Smooth muscle cell (in vitro differentiated cells): ENCODE results near the gene ELAVL3. TPM values are rescaled to one million over a fixed set of nuclear protein-coding genes. Genes with fewer than 3 reads are reported as not detected.

Experiments used
- DNase-seq: peaks from one replicate; lab custom pipeline; 2025; ENCODE audit not compliant: unreplicated experiment; lab: John Stamatoyannopoulos, UW
- H2AFZ ChIP-seq: fragments of 200-600 bp; sonication (generic); 2 replicates; pipeline ENCODE4 v1.6.0; 2016; ENCODE audit warnings: antibody characterized with exemption, low read depth, mild to moderate bottlenecking
- H3F3A ChIP-seq: fragments of 200-600 bp; sonication (generic); 2 replicates; pipeline ENCODE4 v1.6.0; 2017; ENCODE audit warnings: antibody characterized with exemption, low read depth
- H3K27ac ChIP-seq: fragments of 200-600 bp; sonication (generic); 2 replicates; pipeline ENCODE4 v1.5.1; 2016; ENCODE audit warnings: low read depth, mild to moderate bottlenecking
- H3K27me3 ChIP-seq: fragments of 200-600 bp; sonication (generic); 2 replicates; pipeline ENCODE4 v1.6.1; 2016; ENCODE audit warnings: low read depth, mild to moderate bottlenecking
- H3K36me3 ChIP-seq: fragments of 200-600 bp; sonication (generic); 2 replicates; pipeline ENCODE4 v1.5.1; 2016; ENCODE audit warnings: low read depth
- H3K4me1 ChIP-seq: fragments of 200-600 bp; sonication (generic); 2 replicates; pipeline ENCODE4 v1.5.1; 2016; ENCODE audit warnings: low read depth
- H3K4me2 ChIP-seq: fragments of 200-600 bp; sonication (generic); 2 replicates; pipeline ENCODE4 v1.6.0; 2016; ENCODE audit warnings: mild to moderate bottlenecking
- H3K4me3 ChIP-seq: fragments of 200-600 bp; sonication (generic); 2 replicates; pipeline ENCODE4 v1.5.1; 2016; ENCODE audit warnings: mild to moderate bottlenecking
- H3K79me2 ChIP-seq: fragments of 200-600 bp; sonication (generic); 2 replicates; pipeline ENCODE4 v1.6.0; 2016; ENCODE audit warnings: low read depth, mild to moderate bottlenecking
- H3K9ac ChIP-seq: fragments of 200-600 bp; sonication (generic); 2 replicates; pipeline ENCODE4 v1.6.0; 2016; ENCODE audit warnings: low read depth
- H3K9me3 ChIP-seq: fragments of 200-600 bp; sonication (generic); replicated peaks from 2 replicates; pipeline ENCODE4 v1.5.1; 2016; ENCODE audit warnings: low read depth
- H4K20me1 ChIP-seq: fragments of 200-600 bp; sonication (generic); 2 replicates; pipeline ENCODE4 v1.6.0; 2016; ENCODE audit warnings: low read depth
- WGBS: methylation state at CpG from one replicate; pipeline ENCODE4 v1.1.7; 2016; ENCODE audit warnings: low lambda C conversion rate; 5-methylcytosine and 5-hydroxymethylcytosine counted together
- microRNA-seq: library from miRNA; unstranded; fragments of <30 nt; microRNA quantifications from one replicate; pipeline ENCODE4, GENCODE V29; 2016; ENCODE audit warnings: borderline number of aligned reads
- polyA plus RNA-seq: library from polyadenylated mRNA; unstranded; fragments of >200 nt; fragmentation: Nextera tagmentation; extraction: Ambion mirVana; gene quantifications from 2 replicates; pipeline ENCODE4 v1.2.1, GENCODE V29; 2016
- small RNA-seq: library from RNA; depleted of rRNA; stranded (forward); fragments of <200 nt; gene quantifications from one replicate; pipeline ENCODE3, GENCODE V24; 2014
- total RNA-seq: library from RNA; depleted of rRNA; stranded (reverse); fragments of >200 nt; gene quantifications from 2 replicates; pipeline ENCODE4 v1.2.3, GENCODE V29; 2014
- TF ChIP-seq, protein P1 (sequence below): fragments of 200-600 bp; sonication (generic); IDR thresholded peaks from 2 replicates; pipeline ENCODE4 v1.5.1; 2017; ENCODE audit warnings: borderline replicate concordance, mild to moderate bottlenecking, antibody characterized with exemption; ENCODE audit not compliant: insufficient read depth, poor library complexity, severe bottlenecking

ELAVL3 gene
- total and polyA plus RNA-seq, 2 experiments from 2014 or later: not detected

DNA sequence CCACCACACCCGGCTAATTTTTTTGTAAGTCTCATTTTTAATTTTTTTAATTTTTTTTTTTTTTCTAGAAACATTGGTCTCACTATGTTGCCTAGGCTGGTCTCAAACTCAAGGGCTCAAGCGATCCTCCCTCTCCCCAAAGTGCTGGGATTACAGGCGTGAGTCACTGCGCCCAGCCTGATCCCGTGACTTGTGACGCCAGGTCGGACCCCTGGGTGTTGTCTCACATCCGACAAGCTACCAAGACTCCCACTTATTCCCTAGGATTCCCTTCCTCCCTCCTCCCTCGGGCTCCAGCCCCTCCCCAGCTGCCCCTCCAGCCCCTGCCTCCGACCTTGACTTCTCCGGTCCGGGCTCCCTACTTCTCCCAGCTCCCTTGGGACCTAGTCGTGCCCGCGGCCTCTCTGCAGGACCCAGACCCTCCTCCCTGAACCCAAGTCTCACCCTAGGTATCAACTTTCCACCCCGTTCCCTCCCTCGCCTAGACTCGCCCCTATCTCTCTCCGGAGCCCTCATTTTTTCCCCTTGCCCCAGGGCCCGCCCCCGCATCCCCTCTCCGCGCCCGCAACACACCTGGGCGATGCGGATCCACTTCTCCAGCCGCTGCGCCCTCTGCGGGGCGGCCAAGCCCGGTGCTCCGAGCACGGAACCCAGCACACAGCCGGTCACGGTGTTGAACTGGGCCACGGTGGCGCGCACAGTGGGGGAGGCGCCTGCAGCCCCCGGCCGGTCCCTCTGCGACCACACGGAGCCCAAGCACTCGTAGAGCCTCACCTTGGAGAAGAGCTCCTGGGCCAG is 74.8 kb downstream of the ELAVL3 start:
- Histone ChIP-seq H4K20me1 (no peaks in the 10 kb centered on the region), H3K4me2 (no peak overlapping the region), H3K27ac (no peak overlapping the region), H3K9me3 (no peaks in the 10 kb centered on the region), H3F3A (no peaks in the 10 kb centered on the region), H3K79me2 (no peaks in the 10 kb centered on the region), H2AFZ (no peak overlapping the region), H3K9ac (no peak overlapping the region), H3K27me3 (no peaks in the 10 kb centered on the region), H3K4me1 (no peaks in the 10 kb centered on the region), H3K36me3 (no peaks in the 10 kb centered on the region), H3K4me3 (no peak overlapping the region)
- WGBS: 66% methylated on average over 31 of the region's 44 CpGs
- TF ChIP-seq, protein P1, sequence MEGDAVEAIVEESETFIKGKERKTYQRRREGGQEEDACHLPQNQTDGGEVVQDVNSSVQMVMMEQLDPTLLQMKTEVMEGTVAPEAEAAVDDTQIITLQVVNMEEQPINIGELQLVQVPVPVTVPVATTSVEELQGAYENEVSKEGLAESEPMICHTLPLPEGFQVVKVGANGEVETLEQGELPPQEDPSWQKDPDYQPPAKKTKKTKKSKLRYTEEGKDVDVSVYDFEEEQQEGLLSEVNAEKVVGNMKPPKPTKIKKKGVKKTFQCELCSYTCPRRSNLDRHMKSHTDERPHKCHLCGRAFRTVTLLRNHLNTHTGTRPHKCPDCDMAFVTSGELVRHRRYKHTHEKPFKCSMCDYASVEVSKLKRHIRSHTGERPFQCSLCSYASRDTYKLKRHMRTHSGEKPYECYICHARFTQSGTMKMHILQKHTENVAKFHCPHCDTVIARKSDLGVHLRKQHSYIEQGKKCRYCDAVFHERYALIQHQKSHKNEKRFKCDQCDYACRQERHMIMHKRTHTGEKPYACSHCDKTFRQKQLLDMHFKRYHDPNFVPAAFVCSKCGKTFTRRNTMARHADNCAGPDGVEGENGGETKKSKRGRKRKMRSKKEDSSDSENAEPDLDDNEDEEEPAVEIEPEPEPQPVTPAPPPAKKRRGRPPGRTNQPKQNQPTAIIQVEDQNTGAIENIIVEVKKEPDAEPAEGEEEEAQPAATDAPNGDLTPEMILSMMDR: peak; percentile 6
- DNase-seq: no peak

- Histone ChIP-seq H3K4me3 (no peak overlapping the region), H3K9ac (no peak overlapping the region), H3K36me3 (no peaks in the 10 kb centered on the region), H3K79me2 (no peaks in the 10 kb centered on the region), H3F3A (no peaks in the 10 kb centered on the region), H3K4me2 (no peak overlapping the region), H3K4me1 (no peaks in the 10 kb centered on the region), H3K27ac (no peak overlapping the region), H2AFZ (no peak overlapping the region), H3K9me3 (no peaks in the 10 kb centered on the region), H3K27me3 (no peaks in the 10 kb centered on the region), H4K20me1 (no peaks in the 10 kb centered on the region)
- 84% methylated on average over 9 of the region's 9 CpGs for WGBS
- TF ChIP-seq, protein P1: no peak
- no peak for DNase-seq
These were observed 76.1 kb downstream of the ELAVL3 start for GRCh38 chr19:11404588-11405222.

DNA sequence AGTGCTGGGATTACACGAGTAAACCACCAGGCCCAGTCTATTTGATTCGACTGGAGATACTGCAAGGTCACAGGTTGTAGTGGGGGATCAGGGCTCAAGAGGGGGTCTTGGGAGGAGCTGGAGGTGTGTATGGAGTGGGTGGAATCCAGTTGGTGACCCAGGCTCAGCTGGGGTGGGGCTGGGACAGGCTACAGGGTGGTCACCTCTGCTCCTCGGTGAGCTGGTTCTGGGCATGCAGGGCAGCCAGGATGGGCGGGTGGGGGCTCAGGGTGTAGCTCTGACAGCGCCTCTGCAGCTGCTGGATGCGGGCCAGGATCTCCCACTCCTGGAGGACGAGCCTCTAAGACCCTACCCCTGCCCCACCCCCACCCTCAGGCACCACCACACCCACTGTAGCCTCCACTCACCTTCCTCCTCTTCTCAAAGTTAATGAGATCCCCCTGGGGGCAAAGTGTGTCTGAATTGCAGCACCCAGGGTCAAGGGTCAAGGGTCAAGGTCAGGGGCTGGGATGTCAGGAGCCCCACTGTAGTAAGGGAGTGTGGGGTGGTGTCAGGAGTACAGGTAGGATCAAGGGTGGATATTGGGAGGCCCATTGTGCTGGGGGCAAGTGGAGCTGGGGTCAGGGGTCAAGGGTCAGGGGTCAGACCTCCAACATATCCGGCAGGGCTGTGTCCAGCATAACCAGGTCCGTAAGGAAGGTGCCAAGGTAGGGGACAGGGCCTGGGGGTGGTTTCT is 78.9 kb downstream of the ELAVL3 start:
- no peaks in the 10 kb centered on the region for H3K79me2 ChIP-seq
- TF ChIP-seq, protein P1: no peak
- 98% methylated on average over 6 of the region's 9 CpGs for WGBS
- no peaks in the 10 kb centered on the region for H3K4me1 ChIP-seq
- no peaks in the 10 kb centered on the region for H3K36me3 ChIP-seq
- H3K27me3 ChIP-seq: no peaks in the 10 kb centered on the region
- no peak overlapping the region for H3K9ac ChIP-seq
- H3F3A ChIP-seq: no peaks in the 10 kb centered on the region
- no peaks in the 10 kb centered on the region for H3K9me3 ChIP-seq
- H3K4me3 ChIP-seq: no peak overlapping the region
- no peak overlapping the region for H3K27ac ChIP-seq
- no peak overlapping the region for H3K4me2 ChIP-seq
- no peaks in the 10 kb centered on the region for H4K20me1 ChIP-seq
- DNase-seq: no peak
- H2AFZ ChIP-seq: no peak overlapping the region

Small RNA genes within 50 kb of the gene (microRNA-seq; reads per million reads assigned to microRNA genes)
- not detected for gene MIR7974

Small RNA genes within 50 kb of the gene (small RNA-seq; reads per million reads assigned to genes)
- gene MIR7974 (0.76 reads per million, percentile 25 among the genes with 10 or more reads in this experiment), gene RF00019 (not detected), gene RN7SL833P (0.18 reads per million)

Other genes with a start within 250 kb of the ELAVL3 start
- 0.54 TPM in 1 of 2 replicates, not detected in the other for gene ANGPTL8, start 241.4 kb downstream of the ELAVL3 start, total RNA-seq
- 0.48 and 0.80 TPM in 2 replicates for gene ANGPTL8, start 241.4 kb downstream of the ELAVL3 start, polyA plus RNA-seq
- gene DOCK6, start 218.5 kb downstream of the ELAVL3 start, total RNA-seq: 13.8 and 15.3 TPM in 2 replicates
- gene DOCK6, start 218.5 kb downstream of the ELAVL3 start, polyA plus RNA-seq: 14.8 and 28.7 TPM in 2 replicates
- not detected in 2 replicates for gene TSPAN16, start 184.9 kb downstream of the ELAVL3 start, total RNA-seq
- gene TSPAN16, start 184.9 kb downstream of the ELAVL3 start, polyA plus RNA-seq: not detected in 2 replicates
- 11.0 and 11.9 TPM in 2 replicates for gene RAB3D, start 141.4 kb downstream of the ELAVL3 start, total RNA-seq
- gene RAB3D, start 141.4 kb downstream of the ELAVL3 start, polyA plus RNA-seq: 6.2 and 7.3 TPM in 2 replicates
- 162 and 163 TPM in 2 replicates for gene TMEM205, start 134.8 kb downstream of the ELAVL3 start, total RNA-seq
- 118 and 119 TPM in 2 replicates for gene TMEM205, start 134.8 kb downstream of the ELAVL3 start, polyA plus RNA-seq
- 17.0 and 29.4 TPM in 2 replicates for gene CCDC159, start 134.5 kb downstream of the ELAVL3 start, total RNA-seq
- 8.7 and 9.8 TPM in 2 replicates for gene CCDC159, start 134.5 kb downstream of the ELAVL3 start, polyA plus RNA-seq
- 15.1 and 21.4 TPM in 2 replicates for gene PLPPR2, start 125.6 kb downstream of the ELAVL3 start, total RNA-seq
- 54.0 and 67.1 TPM in 2 replicates for gene PLPPR2, start 125.6 kb downstream of the ELAVL3 start, polyA plus RNA-seq
- gene SWSAP1, start 106.4 kb downstream of the ELAVL3 start, total RNA-seq: 0.99 and 1.3 TPM in 2 replicates
- 2.7 and 2.8 TPM in 2 replicates for gene SWSAP1, start 106.4 kb downstream of the ELAVL3 start, polyA plus RNA-seq
- 9.9 and 11.3 TPM in 2 replicates for gene EPOR, start 96.7 kb downstream of the ELAVL3 start, total RNA-seq
- gene EPOR, start 96.7 kb downstream of the ELAVL3 start, polyA plus RNA-seq: 24.9 and 27.4 TPM in 2 replicates
- 5.5 and 9.6 TPM in 2 replicates for gene RGL3, start 61.7 kb downstream of the ELAVL3 start, total RNA-seq
- 6.6 and 39.0 TPM in 2 replicates for gene RGL3, start 61.7 kb downstream of the ELAVL3 start, polyA plus RNA-seq
- gene ODAD3, start 45.9 kb downstream of the ELAVL3 start, total RNA-seq: 1.0 TPM in 1 of 2 replicates, not detected in the other
- 3.8 and 5.1 TPM in 2 replicates for gene ODAD3, start 45.9 kb downstream of the ELAVL3 start, polyA plus RNA-seq
- 25.9 and 47.4 TPM in 2 replicates for gene PRKCSH, start 45.4 kb downstream of the ELAVL3 start, total RNA-seq
- 165 and 169 TPM in 2 replicates for gene PRKCSH, start 45.4 kb downstream of the ELAVL3 start, polyA plus RNA-seq
- gene ZNF653, start 24.8 kb upstream of the ELAVL3 start, total RNA-seq: 2.2 and 2.9 TPM in 2 replicates
- gene ZNF653, start 24.8 kb upstream of the ELAVL3 start, polyA plus RNA-seq: 5.5 and 10.8 TPM in 2 replicates
- 20.7 and 21.1 TPM in 2 replicates for gene ECSIT, start 48.1 kb upstream of the ELAVL3 start, total RNA-seq
- 32.1 and 34.1 TPM in 2 replicates for gene ECSIT, start 48.1 kb upstream of the ELAVL3 start, polyA plus RNA-seq
- gene CNN1, start 57.8 kb upstream of the ELAVL3 start, total RNA-seq: 72.8 and 77.8 TPM in 2 replicates
- 99.5 and 125 TPM in 2 replicates for gene CNN1, start 57.8 kb upstream of the ELAVL3 start, polyA plus RNA-seq
- 18.6 and 20.3 TPM in 2 replicates for gene ELOF1, start 78.2 kb upstream of the ELAVL3 start, total RNA-seq
- 71.4 and 74.8 TPM in 2 replicates for gene ELOF1, start 78.2 kb upstream of the ELAVL3 start, polyA plus RNA-seq
- gene ACP5, start 96.6 kb upstream of the ELAVL3 start, total RNA-seq: 1.9 and 19.8 TPM in 2 replicates
- 0.89 and 1.9 TPM in 2 replicates for gene ACP5, start 96.6 kb upstream of the ELAVL3 start, polyA plus RNA-seq
- 24.1 and 26.9 TPM in 2 replicates for gene ZNF627, start 116.4 kb upstream of the ELAVL3 start, total RNA-seq
- 10.6 and 11.7 TPM in 2 replicates for gene ZNF627, start 116.4 kb upstream of the ELAVL3 start, polyA plus RNA-seq